CD4-positive, CD25-positive, alpha-beta regulatory T cell (primary cell): Measurements from ENCODE around the gene CCDC91. TPM values are rescaled to one million over a fixed set of nuclear protein-coding genes. Genes with fewer than 3 reads are reported as not detected.

Experiments
- ATAC-seq, 2 donors: fragments of 150-1000 bp; cut with Tn5 transposase; one replicate each; pipeline ENCODE4 v1.10.0; 2021; ENCODE audit warnings: low read depth in 2 of 2, moderate number of reproducible peaks in 2 of 2, moderate library complexity in 1 of 2
- DNase-seq, 3 donors: peaks; one replicate each; pipeline versions ENCODE4 v3.0.0 to v3.0.0-alpha.2; 2012 to 2022; ENCODE audit warnings: mixed read lengths in 1 of 3
- H3K27ac ChIP-seq: one replicate; pipeline ENCODE4 v1.7.0; 2013; ENCODE audit warnings: mild to moderate bottlenecking, low read length; ENCODE audit not compliant: insufficient read depth, poor library complexity, severe bottlenecking
- H3K27me3 ChIP-seq: one replicate; pipeline ENCODE4 v1.7.0; 2013; ENCODE audit warnings: low read length; ENCODE audit not compliant: control insufficient read depth, insufficient read depth
- H3K36me3 ChIP-seq: one replicate; pipeline ENCODE4 v1.7.0; 2013; ENCODE audit warnings: mild to moderate bottlenecking, low read length, moderate library complexity; ENCODE audit not compliant: control insufficient read depth, insufficient read depth
- H3K4me1 ChIP-seq: 2 replicates; pipeline ENCODE4 v1.7.0; 2013; ENCODE audit warnings: mild to moderate bottlenecking, low read length; ENCODE audit not compliant: insufficient read depth, control insufficient read depth, poor library complexity, severe bottlenecking
- H3K4me3 ChIP-seq: one replicate; pipeline ENCODE4 v1.7.0; 2013; ENCODE audit warnings: low read depth, mild to moderate bottlenecking, low read length, moderate library complexity
- H3K9me3 ChIP-seq, 2 experiments: 1 replicate in 1 of 2; 2 replicates in 1 of 2; pipeline ENCODE4 v1.7.0; 2013; ENCODE audit warnings: low read length in 2 of 2, mild to moderate bottlenecking in 1 of 2, moderate library complexity in 1 of 2; ENCODE audit not compliant: control insufficient read depth in 2 of 2
- H3K27ac Mint-ChIP-seq, 3 donors: one replicate each; pipeline ENCODE4 v1.8.0; 2020 to 2022; ENCODE audit warnings: mild to moderate bottlenecking in 3 of 3, mixed read lengths in 3 of 3, moderate library complexity in 2 of 3
- H3K27me3 Mint-ChIP-seq: one replicate; pipeline ENCODE4 v1.8.0; 2022; ENCODE audit warnings: mild to moderate bottlenecking, mixed read lengths
- H3K36me3 Mint-ChIP-seq: one replicate; pipeline ENCODE4 v1.8.0; 2020; ENCODE audit warnings: mixed read lengths
- H3K4me1 Mint-ChIP-seq, 4 donors: one replicate each; pipeline ENCODE4 v1.8.0; 2020 to 2022; ENCODE audit warnings: mixed read lengths in 4 of 4, mild to moderate bottlenecking in 1 of 4
- H3K4me3 Mint-ChIP-seq, 4 donors: one replicate each; pipeline ENCODE4 v1.8.0; 2020 to 2022; ENCODE audit warnings: mild to moderate bottlenecking in 4 of 4, mixed read lengths in 4 of 4, moderate library complexity in 3 of 4
- H3K9me3 Mint-ChIP-seq, 7 donors: one replicate each; pipeline ENCODE4 v1.8.0; 2020 to 2022; ENCODE audit warnings: mixed read lengths in 7 of 7, mild to moderate bottlenecking in 3 of 7, moderate library complexity in 2 of 7
- polyA plus RNA-seq, 4 donors: library from polyadenylated mRNA; unstranded; fragments of 300-500 nt; fragmentation: Illumina TruSeq; gene quantifications; one replicate each; pipeline ENCODE4 v1.2.3, GENCODE V29; 2021
- total RNA-seq: library from RNA; stranded (reverse); gene quantifications from one replicate; pipeline ENCODE4 v1.2.3, GENCODE V29; 2022

Gene CCDC91
- total and polyA plus RNA-seq, 5 donors from 2014 or later: 59.4 to 74.0 (median 66.2) TPM

DNA sequence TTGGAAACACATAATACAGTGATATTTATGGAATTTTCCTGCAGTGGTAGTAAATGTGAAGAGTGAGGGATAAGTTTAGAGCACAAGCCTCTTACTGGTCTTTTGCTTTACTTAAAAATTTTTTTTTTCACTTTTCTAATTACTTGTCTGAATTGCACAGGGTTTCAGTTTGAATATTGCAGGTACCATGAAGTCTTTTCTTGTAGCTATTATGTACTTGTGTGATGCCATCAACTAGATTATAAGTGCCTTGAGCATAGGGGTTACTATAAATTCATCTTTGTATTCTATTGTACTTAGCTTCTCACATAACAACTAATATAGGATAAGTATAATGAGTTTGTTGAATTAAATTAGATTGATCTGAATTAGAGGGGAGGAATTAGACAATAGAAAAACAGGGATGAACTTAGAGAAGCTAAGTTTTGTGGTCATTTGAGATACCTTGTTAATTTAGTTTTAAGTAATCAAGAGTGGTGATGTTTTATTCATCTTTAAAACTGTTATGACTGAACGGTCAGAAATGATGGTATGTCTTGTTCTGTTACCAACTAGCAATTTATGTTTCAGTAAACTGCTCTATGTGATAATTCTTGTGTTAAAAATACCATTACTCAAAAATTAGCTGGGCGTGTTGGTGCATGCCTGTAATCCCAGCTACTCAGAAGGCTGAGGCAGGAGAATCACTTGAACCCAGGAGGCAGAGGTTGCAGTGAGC is 42.1 kb downstream of the CCDC91 start:
- H3K9me3 Mint-ChIP-seq: peaks cover 0 to 2% (median 0%) of the 10 kb centered on the region in 7 donors
- H3K27me3 Mint-ChIP-seq: no peaks in the 10 kb centered on the region
- DNase-seq (no peak), ATAC-seq (no peak)
- no peak overlapping the region for H3K27ac Mint-ChIP-seq
- H3K4me1 Mint-ChIP-seq: peaks cover 36 to 55% (median 53%) of the 10 kb centered on the region in 4 donors
- Histone ChIP-seq H3K36me3 (no peaks in the 10 kb centered on the region), H3K4me1 (no peaks in the 10 kb centered on the region), H3K27me3 (no peaks in the 10 kb centered on the region), H3K4me3 (no peak overlapping the region), H3K9me3 (no peaks in the 10 kb centered on the region), H3K27ac (no peak overlapping the region)
- no peak overlapping the region for H3K4me3 Mint-ChIP-seq
- H3K36me3 Mint-ChIP-seq: peaks cover 23% of the 10 kb centered on the region

DNA sequence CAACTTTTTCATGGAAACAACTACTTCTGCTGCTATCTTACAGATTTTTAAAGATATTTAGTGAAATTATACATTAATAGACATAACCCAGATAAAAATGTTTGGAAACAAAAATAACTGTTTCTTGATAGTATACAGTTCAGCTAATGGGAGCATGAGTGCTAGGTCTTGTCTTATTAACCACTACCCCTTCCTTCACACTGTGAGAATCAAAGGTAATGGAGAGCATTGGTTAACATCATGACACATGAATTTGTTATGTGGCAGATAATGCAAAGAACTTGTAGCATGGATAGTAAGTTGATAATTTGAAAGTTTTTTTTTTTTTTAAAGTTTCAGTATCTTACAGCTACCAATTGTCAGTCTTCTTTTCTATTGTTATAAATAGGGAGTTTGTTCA is 44.2 kb downstream of the CCDC91 start:
- H3K9me3 Mint-ChIP-seq: no peaks in the 10 kb centered on the region
- DNase-seq (no peak), ATAC-seq (no peak)
- no peaks in the 10 kb centered on the region for H3K27me3 Mint-ChIP-seq
- peak overlapping the region in 2 of 3 donors; percentile 25 to 77 for H3K27ac Mint-ChIP-seq
- peaks cover 34 to 43% (median 41%) of the 10 kb centered on the region in 4 donors for H3K4me1 Mint-ChIP-seq
- Histone ChIP-seq H3K4me3 (no peak overlapping the region), H3K36me3 (no peaks in the 10 kb centered on the region), H3K4me1 (no peaks in the 10 kb centered on the region), H3K27ac (no peak overlapping the region), H3K27me3 (no peaks in the 10 kb centered on the region), H3K9me3 (no peaks in the 10 kb centered on the region)
- no peak overlapping the region for H3K4me3 Mint-ChIP-seq
- peaks cover 11% of the 10 kb centered on the region for H3K36me3 Mint-ChIP-seq

GRCh38 chr12:28235015-28235414 is 44.8 kb downstream of the CCDC91 start:
- H3K4me3 Mint-ChIP-seq: peak overlapping the region in 1 of 4 donors; percentile 11
- DNase-seq (no peak), ATAC-seq (no peak)
- peaks cover 6% of the 10 kb centered on the region for H3K36me3 Mint-ChIP-seq
- H3K9me3 Mint-ChIP-seq: no peaks in the 10 kb centered on the region
- peak overlapping the region in 2 of 3 donors; percentile 25 to 77 for H3K27ac Mint-ChIP-seq
- Histone ChIP-seq H3K4me3 (no peak overlapping the region), H3K27me3 (no peaks in the 10 kb centered on the region), H3K4me1 (no peaks in the 10 kb centered on the region), H3K9me3 (no peaks in the 10 kb centered on the region), H3K27ac (no peak overlapping the region), H3K36me3 (no peaks in the 10 kb centered on the region)
- peaks cover 34 to 38% (median 35%) of the 10 kb centered on the region in 4 donors for H3K4me1 Mint-ChIP-seq
- H3K27me3 Mint-ChIP-seq: no peaks in the 10 kb centered on the region

DNA sequence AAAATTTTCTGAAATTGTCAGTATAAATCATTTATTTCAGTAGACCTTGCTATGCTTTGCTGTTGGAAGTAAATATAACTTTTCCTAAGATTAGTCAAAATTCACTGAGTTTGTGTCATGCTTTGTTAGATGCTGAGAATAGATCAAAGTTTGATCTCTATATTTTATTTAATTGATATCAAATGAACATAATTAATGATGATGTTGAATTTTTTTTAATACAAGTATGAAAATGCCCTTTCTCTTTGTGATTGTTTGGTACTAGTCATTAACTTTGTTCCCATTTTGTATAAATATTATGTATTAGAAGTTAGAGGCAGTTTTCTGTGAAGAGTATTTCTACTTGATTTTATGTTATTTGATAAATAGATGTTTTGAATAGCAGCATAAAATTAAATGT is 45.7 kb downstream of the CCDC91 start:
- Histone ChIP-seq H3K4me3 (no peak overlapping the region), H3K4me1 (no peaks in the 10 kb centered on the region), H3K9me3 (no peaks in the 10 kb centered on the region), H3K27ac (no peak overlapping the region), H3K36me3 (no peaks in the 10 kb centered on the region), H3K27me3 (no peaks in the 10 kb centered on the region)
- H3K4me1 Mint-ChIP-seq: peaks cover 31 to 34% (median 32%) of the 10 kb centered on the region in 4 donors
- H3K27ac Mint-ChIP-seq: no peak overlapping the region
- no peak overlapping the region for H3K4me3 Mint-ChIP-seq
- no peak for DNase-seq
- no peaks in the 10 kb centered on the region for H3K27me3 Mint-ChIP-seq
- H3K36me3 Mint-ChIP-seq: peaks cover 3% of the 10 kb centered on the region
- no peaks in the 10 kb centered on the region for H3K9me3 Mint-ChIP-seq
- ATAC-seq: no peak

DNA sequence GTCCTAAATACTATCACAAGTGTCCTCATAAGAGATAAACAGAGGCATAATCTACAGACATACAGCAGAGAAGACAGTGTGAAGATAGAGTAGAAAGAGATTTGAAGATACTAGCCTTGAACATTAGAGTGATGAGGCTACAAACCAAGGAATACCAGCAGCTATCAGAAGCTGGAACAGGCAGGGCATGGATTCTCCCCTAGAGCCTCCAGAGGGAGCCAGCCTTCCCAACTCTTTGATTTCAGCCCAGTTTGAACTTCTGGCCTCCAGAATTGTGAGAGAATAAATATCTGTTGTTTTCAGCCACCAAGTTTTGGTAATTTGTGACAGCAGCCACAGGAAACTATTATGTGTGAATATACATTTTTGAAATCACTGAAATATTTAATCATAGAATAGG is 47.2 kb downstream of the CCDC91 start:
- H3K9me3 Mint-ChIP-seq: no peaks in the 10 kb centered on the region
- Histone ChIP-seq H3K27me3 (no peaks in the 10 kb centered on the region), H3K9me3 (no peaks in the 10 kb centered on the region), H3K36me3 (no peaks in the 10 kb centered on the region), H3K27ac (no peak overlapping the region), H3K4me1 (no peaks in the 10 kb centered on the region), H3K4me3 (no peak overlapping the region)
- H3K4me3 Mint-ChIP-seq: no peak overlapping the region
- H3K27ac Mint-ChIP-seq: no peak overlapping the region
- peaks cover 7% of the 10 kb centered on the region for H3K36me3 Mint-ChIP-seq
- ATAC-seq: no peak
- no peaks in the 10 kb centered on the region for H3K27me3 Mint-ChIP-seq
- H3K4me1 Mint-ChIP-seq: peaks cover 19 to 35% (median 31%) of the 10 kb centered on the region in 4 donors
- no peak for DNase-seq

- no peak for DNase-seq
- no peaks in the 10 kb centered on the region for H3K9me3 ChIP-seq
Observed at GRCh38 chr12:28239918-28240317, 49.7 kb downstream of the CCDC91 start.

DNA sequence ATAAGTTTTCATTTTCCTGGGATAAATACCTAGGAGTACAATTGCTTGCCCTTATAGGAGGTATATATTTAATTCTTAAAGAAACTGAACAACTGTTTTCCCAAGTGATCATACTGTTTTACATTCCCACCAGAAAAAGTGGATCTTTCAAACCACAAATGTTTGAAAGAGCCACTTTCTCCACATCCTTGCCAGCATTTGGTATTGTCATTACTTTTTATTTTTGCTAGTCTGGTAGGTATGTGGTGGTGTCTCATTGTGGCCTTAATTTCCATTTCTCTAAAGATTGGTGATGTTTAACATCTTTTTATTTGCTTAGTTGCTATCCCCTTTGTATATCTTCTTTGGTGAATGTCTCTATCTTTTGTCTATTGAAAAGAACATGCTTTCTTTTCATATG is 50.6 kb downstream of the CCDC91 start:
- H3K4me1 Mint-ChIP-seq: peaks cover 5 to 23% (median 15%) of the 10 kb centered on the region in 4 donors
- Histone ChIP-seq H3K36me3 (no peaks in the 10 kb centered on the region), H3K27me3 (no peaks in the 10 kb centered on the region), H3K4me1 (no peaks in the 10 kb centered on the region), H3K4me3 (no peak overlapping the region), H3K27ac (no peak overlapping the region), H3K9me3 (no peaks in the 10 kb centered on the region)
- no peaks in the 10 kb centered on the region for H3K9me3 Mint-ChIP-seq
- H3K27ac Mint-ChIP-seq: no peak overlapping the region
- no peak overlapping the region for H3K4me3 Mint-ChIP-seq
- H3K36me3 Mint-ChIP-seq: peaks cover 4% of the 10 kb centered on the region
- DNase-seq: no peak
- H3K27me3 Mint-ChIP-seq: no peaks in the 10 kb centered on the region
- no peak for ATAC-seq

More at GRCh38 chr12:28239918-28240317, 49.7 kb downstream of the CCDC91 start:
- Histone ChIP-seq H3K4me3 (no peak overlapping the region), H3K27ac (no peak overlapping the region), H3K4me1 (no peaks in the 10 kb centered on the region), H3K27me3 (no peaks in the 10 kb centered on the region), H3K36me3 (no peaks in the 10 kb centered on the region)
- Mint-ChIP-seq H3K27me3 (no peaks in the 10 kb centered on the region), H3K27ac (no peak overlapping the region), H3K4me3 (no peak overlapping the region), H3K9me3 (no peaks in the 10 kb centered on the region), H3K4me1 (peaks cover 13 to 31% (median 21%) of the 10 kb centered on the region in 4 donors), H3K36me3 (peaks cover 5% of the 10 kb centered on the region)
- no peak for ATAC-seq

GRCh38 chr12:28242129-28242495 is 51.9 kb downstream of the CCDC91 start:
- Histone ChIP-seq H3K36me3 (no peaks in the 10 kb centered on the region), H3K27me3 (no peaks in the 10 kb centered on the region), H3K27ac (no peak overlapping the region), H3K9me3 (no peaks in the 10 kb centered on the region), H3K4me3 (no peak overlapping the region), H3K4me1 (no peaks in the 10 kb centered on the region)
- Mint-ChIP-seq H3K4me3 (no peak overlapping the region), H3K4me1 (peaks cover 11 to 33% (median 26%) of the 10 kb centered on the region in 4 donors), H3K36me3 (peaks cover 4% of the 10 kb centered on the region), H3K9me3 (peaks cover 0 to 3% (median 0%) of the 10 kb centered on the region in 7 donors), H3K27me3 (no peaks in the 10 kb centered on the region), H3K27ac (peak overlapping the region in 1 of 3 donors; percentile 42)
- DNase-seq: no peak
- no peak for ATAC-seq
